ENCODE data around the gene SRM.

DNA sequence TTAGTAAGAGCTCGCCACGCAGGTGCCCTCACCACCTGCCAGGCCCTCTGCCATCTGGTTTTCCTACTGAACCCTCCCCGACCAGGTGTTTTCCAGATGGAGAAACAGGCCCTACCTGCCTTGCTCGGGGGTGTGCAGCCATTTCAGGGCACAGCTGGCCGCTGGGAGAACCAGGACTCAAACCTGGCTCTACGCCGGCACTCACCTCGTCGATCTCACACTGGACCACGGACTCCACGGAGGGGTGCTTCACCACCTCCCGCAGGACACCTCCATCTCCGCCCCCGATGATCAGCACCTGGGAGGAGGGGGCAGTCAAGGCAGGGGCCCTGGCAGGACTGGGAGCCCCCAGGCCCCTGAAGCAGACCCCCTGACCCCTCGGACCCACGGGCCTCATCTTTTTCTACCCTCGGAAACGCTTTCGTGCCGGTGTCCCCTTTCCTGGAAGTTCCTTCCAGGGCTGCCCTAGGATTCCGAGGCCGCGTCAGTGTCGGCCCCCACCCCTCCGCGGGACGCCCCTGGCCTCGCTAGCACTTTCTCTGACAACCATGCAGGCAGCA, 1.1 kb downstream of the SRM start:
- TF ChIP-seq CTCF (IDR thresholded peaks at IDR 0.05) (no peak), POLR2A (IDR thresholded peaks at IDR 0.05) (no peak)
